ENCODE measurements around the gene BTNL3.
A peak's percentile ranks its signal among the peaks of the same experiment; 100 is the strongest.

Gene BTNL3

DNA sequence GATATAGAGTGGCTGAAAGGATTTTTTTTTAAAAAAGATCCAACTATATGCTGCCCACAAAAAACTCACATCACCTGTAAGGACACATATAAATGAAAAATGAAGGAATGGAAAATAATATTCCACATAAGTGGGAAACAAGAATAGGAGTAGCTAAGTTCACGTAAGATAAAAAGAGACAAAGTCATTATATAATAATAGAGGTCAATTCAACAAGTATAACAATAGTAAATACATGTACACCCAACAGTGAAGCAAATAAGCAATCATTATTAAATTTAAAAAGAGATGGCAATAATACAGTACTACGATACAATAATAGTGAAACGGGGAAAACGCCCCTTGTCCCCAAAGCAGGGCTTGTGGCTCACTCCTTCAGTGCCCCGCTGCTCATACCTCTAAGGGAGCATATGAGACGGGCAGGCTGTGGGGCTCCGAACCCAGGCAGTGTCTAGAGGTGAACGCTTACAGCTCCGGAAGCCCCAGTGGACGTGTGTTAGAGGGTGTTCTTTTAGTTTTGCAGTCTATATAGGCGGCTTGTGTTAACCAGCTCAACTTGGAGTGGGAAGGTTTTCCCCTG lies 38.9 kb downstream of the BTNL3 start:
- Mint-ChIP-seq H3K27me3 (ENCODE audit: low read depth) (peaks cover 41% of the 10 kb centered on the region), H3K4me1 (no peaks in the 10 kb centered on the region), H3K9me3 (peaks cover 17% of the 10 kb centered on the region), H3K27ac (no peak overlapping the region), H3K36me3 (ENCODE audit: low read depth) (no peaks in the 10 kb centered on the region), H3K4me3 (peak overlapping the region in 2 of 3 experiments; percentile 64)
- no peak for TF ChIP-seq CTCF (IDR thresholded peaks at IDR 0.05; ENCODE audit: unreplicated experiment in 3 of 3)

GRCh38 chr5:181028032-181028819 lies 39.6 kb downstream of the BTNL3 start:
- no peak for TF ChIP-seq CTCF (IDR thresholded peaks at IDR 0.05; ENCODE audit: unreplicated experiment in 3 of 3)
- peak overlapping the region; percentile 58 to 64 (median 64) for H3K4me3 Mint-ChIP-seq
- H3K36me3 Mint-ChIP-seq (ENCODE audit: low read depth), result no peaks in the 10 kb centered on the region
- H3K27ac Mint-ChIP-seq, result no peak overlapping the region
- peaks cover 46% of the 10 kb centered on the region for H3K27me3 Mint-ChIP-seq (ENCODE audit: low read depth)
- no peaks in the 10 kb centered on the region for H3K4me1 Mint-ChIP-seq
- H3K9me3 Mint-ChIP-seq, result peaks cover 14% of the 10 kb centered on the region

DNA sequence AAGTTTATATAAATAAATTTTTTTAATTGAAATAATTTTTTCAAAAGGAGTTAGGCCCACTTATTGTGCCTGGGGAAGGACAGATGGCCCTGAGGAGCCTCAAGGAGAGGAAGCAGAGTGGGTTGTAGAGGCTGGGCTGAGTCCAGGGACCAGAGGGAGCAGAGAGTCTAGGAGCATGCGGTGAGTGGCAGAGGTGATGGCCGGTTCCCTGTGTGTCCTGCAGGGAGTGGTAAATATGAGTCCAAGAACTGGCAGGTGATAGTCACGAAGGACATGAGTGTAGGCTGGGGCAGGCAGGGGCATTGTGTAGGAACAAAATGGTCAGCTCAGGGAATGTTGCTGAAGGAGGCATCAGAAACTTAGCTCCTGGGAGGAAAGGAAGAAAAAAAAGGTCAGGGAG lies 43.1 kb downstream of the BTNL3 start:
- H3K9me3 Mint-ChIP-seq, result peaks cover 4% of the 10 kb centered on the region
- H3K27me3 Mint-ChIP-seq (ENCODE audit: low read depth), result peaks cover 33% of the 10 kb centered on the region
- no peak overlapping the region for H3K27ac Mint-ChIP-seq
- no peaks in the 10 kb centered on the region for H3K36me3 Mint-ChIP-seq (ENCODE audit: low read depth)
- peaks cover 5% of the 10 kb centered on the region for H3K4me1 Mint-ChIP-seq
- H3K4me3 Mint-ChIP-seq, result no peak overlapping the region
- TF ChIP-seq CTCF (IDR thresholded peaks at IDR 0.05; ENCODE audit: unreplicated experiment in 3 of 3), result no peak

DNA sequence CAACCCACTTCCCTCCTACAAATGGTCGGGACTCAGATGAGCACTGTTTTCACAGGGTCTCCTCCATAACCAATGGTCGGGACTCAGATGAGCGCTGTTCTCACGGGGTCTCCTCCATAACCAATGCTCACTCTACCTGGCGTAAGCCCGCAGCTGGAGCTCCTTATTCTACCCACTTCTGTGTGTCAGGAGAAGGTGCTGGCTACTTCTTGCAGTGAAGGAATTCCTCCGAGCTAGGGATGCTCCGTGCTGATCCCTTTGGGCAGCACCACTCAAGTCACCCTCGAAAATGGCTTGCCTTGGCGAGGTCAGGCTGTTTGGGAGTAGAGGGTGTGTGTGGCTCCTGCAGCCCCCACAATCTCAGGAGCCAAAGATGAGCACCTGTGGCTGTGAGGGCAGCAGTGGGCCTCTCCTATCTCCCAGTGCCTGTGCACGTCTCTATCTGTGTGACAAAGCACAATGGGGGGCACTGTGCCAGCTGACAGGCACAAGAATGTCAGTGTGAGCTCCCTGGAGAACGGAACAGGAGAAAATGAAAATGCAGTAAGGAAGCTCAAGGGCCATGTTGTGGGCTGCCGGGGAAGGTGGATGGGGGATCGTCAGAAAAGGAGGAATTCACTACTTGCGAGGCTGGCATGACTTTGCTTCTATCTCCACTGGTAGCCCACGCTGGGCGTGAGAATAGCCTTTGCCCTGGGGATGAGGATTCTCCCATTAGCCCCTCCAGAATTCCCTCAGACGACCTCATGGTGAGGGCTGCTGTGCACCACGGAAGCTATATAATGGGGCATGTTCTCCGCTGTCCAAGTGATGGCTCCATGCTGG lies 47.6 kb downstream of the BTNL3 start:
- H3K27me3 Mint-ChIP-seq (ENCODE audit: low read depth), result peaks cover 30% of the 10 kb centered on the region
- no peaks in the 10 kb centered on the region for H3K36me3 Mint-ChIP-seq (ENCODE audit: low read depth)
- peaks cover 21% of the 10 kb centered on the region for H3K4me1 Mint-ChIP-seq
- H3K4me3 Mint-ChIP-seq, result no peak overlapping the region
- TF ChIP-seq CTCF (IDR thresholded peaks at IDR 0.05; ENCODE audit: unreplicated experiment in 3 of 3), result no peak
- no peak overlapping the region for H3K27ac Mint-ChIP-seq
- H3K9me3 Mint-ChIP-seq, result peaks cover 4% of the 10 kb centered on the region

- H3K4me3 Mint-ChIP-seq, result no peak overlapping the region
- H3K27ac Mint-ChIP-seq, result no peak overlapping the region
- peaks cover 2% of the 10 kb centered on the region for H3K9me3 Mint-ChIP-seq
- H3K36me3 Mint-ChIP-seq (ENCODE audit: low read depth), result no peaks in the 10 kb centered on the region
- TF ChIP-seq CTCF (IDR thresholded peaks at IDR 0.05; ENCODE audit: unreplicated experiment in 3 of 3), result no peak
- H3K27me3 Mint-ChIP-seq (ENCODE audit: low read depth), result peaks cover 27% of the 10 kb centered on the region
- peaks cover 22% of the 10 kb centered on the region for H3K4me1 Mint-ChIP-seq
Measured at GRCh38 chr5:181036816-181037364, 48.2 kb downstream of the BTNL3 start.

Data from nephron (organoid).